Thyroid gland (tissue), 4 donors: ENCODE measurements around the gene ALDOC. TPM values are rescaled to one million over a fixed set of nuclear protein-coding genes. Genes with fewer than 3 reads are reported as not detected.
"Not testable (repeated sequence)": the region's sequence is repeated elsewhere in the genome, so short reads cannot be mapped to it uniquely, and the experiment has no call there.

ENCODE experiments used
- DNase-seq, 2 donors: peaks; one replicate each; pipeline ENCODE4 v3.0.0-alpha.2; 2019
- H3K27ac ChIP-seq, 3 donors: fragments of 200-600 bp; sonication (generic); 1 replicate in 2 of 3; 2 replicates in 1 of 3; pipeline ENCODE4 v1.5.1; 2016 to 2019; ENCODE audit warnings: mild to moderate bottlenecking in 1 of 3, moderate library complexity in 1 of 3
- H3K27me3 ChIP-seq: fragments of 200-600 bp; sonication (generic); one replicate; pipeline ENCODE4 v1.5.1; 2019
- H3K36me3 ChIP-seq, 2 donors: fragments of 200-600 bp; sonication (generic); one replicate each; pipeline ENCODE4 v1.5.1; 2016 to 2019
- H3K4me1 ChIP-seq, 2 donors: fragments of 200-600 bp; sonication (generic); one replicate each; pipeline ENCODE4 v1.5.1; 2017 to 2019
- H3K4me3 ChIP-seq, 3 donors: fragments of 200-600 bp; sonication (generic); replicated peaks in 1 of 3; 1 replicate in 2 of 3; 2 replicates in 1 of 3; pipeline ENCODE4 v1.5.1; 2016; ENCODE audit warnings: mild to moderate bottlenecking in 1 of 3
- H3K9me3 ChIP-seq: fragments of 200-600 bp; sonication (generic); one replicate; pipeline ENCODE4 v1.5.1; 2017
- POLR2A ChIP-seq, 2 donors: fragments of 450-650 bp; IDR thresholded peaks; one replicate each; pipeline ENCODE4 v1.6.1; 2017; ENCODE audit warnings: antibody characterized with exemption in 2 of 2, mild to moderate bottlenecking in 2 of 2, moderate library complexity in 1 of 2
- WGBS, 2 donors: methylation state at CpG; one replicate each; pipeline ENCODE4 v1.1.5; 2017; 5-methylcytosine and 5-hydroxymethylcytosine counted together
- intact Hi-C: fragments of 100-400 bp; cut with DNase I; formaldehyde crosslinking; loops from one replicate; pipeline ENCODE4 v1.15.1; 2023
- total RNA-seq, 4 donors: library from RNA; depleted of rRNA; stranded (reverse); fragments of >200 nt; gene quantifications; one replicate each; pipeline ENCODE4 v1.2.3, GENCODE V29; 2016
- TF ChIP-seq, protein P1 (sequence below), 6 experiments: fragments of 200-600 bp in 3 of 6; fragments of 450-650 bp in 3 of 6; sonication (generic) in 3 of 6; IDR thresholded peaks; one replicate each; pipeline ENCODE4 v1.5.1; 2016 to 2019; ENCODE audit warnings: antibody characterized with exemption in 6 of 6, mild to moderate bottlenecking in 2 of 6, inconsistent platforms in 1 of 6, moderate library complexity in 1 of 6

The ALDOC gene
- total RNA-seq, 4 donors from 2014 or later: 6.0 to 13.1 (median 8.7) TPM

DNA sequence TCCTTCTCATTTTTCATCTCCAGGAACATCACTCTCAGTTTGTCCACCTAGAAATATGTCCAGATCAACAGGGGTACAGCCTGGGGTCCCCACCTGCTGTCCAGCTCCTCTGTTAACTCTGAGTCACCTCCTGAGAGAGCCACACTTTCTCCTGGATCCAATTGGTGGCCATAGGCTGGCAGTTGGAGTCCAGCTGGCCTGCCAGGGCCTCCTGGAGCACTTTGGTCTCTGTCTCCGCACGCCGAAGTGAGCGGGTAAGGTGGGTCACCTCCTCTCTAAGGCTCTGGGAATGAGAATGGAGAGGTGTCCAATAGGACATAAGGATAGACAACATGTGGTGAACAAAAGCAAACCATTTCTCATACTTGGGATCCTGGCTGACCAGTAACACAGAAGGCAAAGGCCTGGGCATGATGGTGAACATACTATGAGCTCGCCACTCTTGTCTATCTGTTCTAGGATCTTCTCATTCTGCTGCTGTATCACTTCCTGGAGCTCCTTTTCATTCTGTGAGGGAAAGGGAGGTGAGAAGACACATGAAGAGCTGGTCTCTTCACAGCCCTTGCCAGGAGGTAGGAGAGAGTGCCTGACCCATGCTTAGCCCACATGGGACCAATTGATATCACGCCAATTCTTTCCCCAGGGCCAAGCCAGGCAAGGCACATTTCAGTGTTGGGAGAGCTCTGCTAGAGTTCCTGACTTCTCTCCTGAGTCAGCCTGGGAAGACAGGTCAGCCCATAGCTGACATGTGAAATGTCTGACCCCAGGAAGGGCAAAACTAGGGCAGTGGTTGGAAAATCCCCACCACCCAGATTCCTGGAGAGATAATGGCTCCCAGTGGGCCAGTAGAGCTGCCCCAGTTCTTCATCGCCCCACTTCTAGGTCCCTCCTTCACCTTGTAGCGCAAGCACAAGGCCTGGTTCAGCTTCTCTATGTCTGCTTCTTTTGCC lies 1.8 kb upstream of the ALDOC start:
- no peaks in the 10 kb centered on the region for H3K27me3 ChIP-seq
- no peak for DNase-seq
- TF ChIP-seq POLR2A (IDR thresholded peaks at IDR 0.05): no peak
- TF ChIP-seq, protein P1, sequence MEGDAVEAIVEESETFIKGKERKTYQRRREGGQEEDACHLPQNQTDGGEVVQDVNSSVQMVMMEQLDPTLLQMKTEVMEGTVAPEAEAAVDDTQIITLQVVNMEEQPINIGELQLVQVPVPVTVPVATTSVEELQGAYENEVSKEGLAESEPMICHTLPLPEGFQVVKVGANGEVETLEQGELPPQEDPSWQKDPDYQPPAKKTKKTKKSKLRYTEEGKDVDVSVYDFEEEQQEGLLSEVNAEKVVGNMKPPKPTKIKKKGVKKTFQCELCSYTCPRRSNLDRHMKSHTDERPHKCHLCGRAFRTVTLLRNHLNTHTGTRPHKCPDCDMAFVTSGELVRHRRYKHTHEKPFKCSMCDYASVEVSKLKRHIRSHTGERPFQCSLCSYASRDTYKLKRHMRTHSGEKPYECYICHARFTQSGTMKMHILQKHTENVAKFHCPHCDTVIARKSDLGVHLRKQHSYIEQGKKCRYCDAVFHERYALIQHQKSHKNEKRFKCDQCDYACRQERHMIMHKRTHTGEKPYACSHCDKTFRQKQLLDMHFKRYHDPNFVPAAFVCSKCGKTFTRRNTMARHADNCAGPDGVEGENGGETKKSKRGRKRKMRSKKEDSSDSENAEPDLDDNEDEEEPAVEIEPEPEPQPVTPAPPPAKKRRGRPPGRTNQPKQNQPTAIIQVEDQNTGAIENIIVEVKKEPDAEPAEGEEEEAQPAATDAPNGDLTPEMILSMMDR (IDR thresholded peaks at IDR 0.05): no peak
- no peak overlapping the region for H3K27ac ChIP-seq
- H3K4me1 ChIP-seq: peaks cover 0 to 3% of the 10 kb centered on the region in 2 donors
- H3K36me3 ChIP-seq: peaks cover 0 to 4% of the 10 kb centered on the region in 2 donors
- WGBS, 2 donors: 97 to 98% methylated on average over 8 of the region's 8 CpGs
- no peak overlapping the region for H3K4me3 ChIP-seq
- intact Hi-C loops: no loop called here
- H3K9me3 ChIP-seq: no peaks in the 10 kb centered on the region

DNA sequence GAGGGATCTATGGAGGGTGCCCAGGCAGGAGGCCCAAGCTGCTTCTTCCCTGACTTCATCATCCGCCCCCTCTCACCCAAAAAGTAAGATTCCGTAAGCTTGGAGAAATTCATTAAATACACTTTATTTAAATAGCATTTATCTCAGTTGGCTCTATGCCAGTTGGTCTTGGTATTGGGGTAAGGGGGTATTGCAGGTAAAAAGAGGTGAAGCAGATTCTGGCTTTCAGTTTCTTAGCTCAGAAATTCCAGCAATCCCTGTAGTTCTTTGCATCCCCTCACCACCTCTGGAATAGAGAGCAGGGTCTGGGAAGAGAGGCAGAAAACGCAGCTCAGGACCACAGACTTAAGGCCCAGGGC lies 750 bp upstream of the ALDOC start:
- DNase-seq: no peak
- H3K9me3 ChIP-seq: no peaks in the 10 kb centered on the region
- intact Hi-C loops: no loop called here
- 93 to 97% methylated on average over 3 of the region's 3 CpGs for WGBS, 2 donors
- H3K27me3 ChIP-seq: no peaks in the 10 kb centered on the region
- no peak overlapping the region for H3K4me3 ChIP-seq
- H3K4me1 ChIP-seq: peaks cover under 1 to 4% of the 10 kb centered on the region in 2 donors
- TF ChIP-seq POLR2A (IDR thresholded peaks at IDR 0.05): no peak
- no peaks in the 10 kb centered on the region for H3K36me3 ChIP-seq
- no peak overlapping the region for H3K27ac ChIP-seq

DNA sequence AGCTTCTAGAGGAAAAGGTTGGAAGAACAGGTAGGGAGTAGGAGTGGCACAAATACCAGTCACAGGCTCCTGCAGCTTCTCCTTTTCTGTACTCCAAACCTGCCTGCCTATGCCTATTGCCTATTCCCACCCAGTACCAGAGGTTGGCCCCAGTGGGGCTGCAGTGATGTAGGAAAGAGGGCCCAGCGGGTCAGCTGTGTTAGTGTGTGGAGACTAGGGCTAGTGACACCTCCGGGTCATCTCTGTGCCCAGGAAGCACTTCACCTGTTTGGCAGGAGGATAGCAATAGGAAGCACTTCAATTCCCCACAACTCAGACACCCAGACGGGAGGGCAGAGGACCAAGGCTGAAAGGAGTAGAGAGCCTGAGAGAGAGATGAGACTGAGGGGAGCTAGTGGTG lies 679 bp downstream of the ALDOC start:
- peaks cover 8 to 11% of the 10 kb centered on the region in 2 donors for H3K4me1 ChIP-seq
- intact Hi-C loops, DNase-seq, H3K36me3 ChIP-seq, H3K27me3 ChIP-seq, H3K4me3 ChIP-seq, H3K9me3 ChIP-seq, H3K27ac ChIP-seq: not testable (repeated sequence)
- 68 to 79% methylated on average over 3 of the region's 3 CpGs for WGBS, 2 donors

DNA sequence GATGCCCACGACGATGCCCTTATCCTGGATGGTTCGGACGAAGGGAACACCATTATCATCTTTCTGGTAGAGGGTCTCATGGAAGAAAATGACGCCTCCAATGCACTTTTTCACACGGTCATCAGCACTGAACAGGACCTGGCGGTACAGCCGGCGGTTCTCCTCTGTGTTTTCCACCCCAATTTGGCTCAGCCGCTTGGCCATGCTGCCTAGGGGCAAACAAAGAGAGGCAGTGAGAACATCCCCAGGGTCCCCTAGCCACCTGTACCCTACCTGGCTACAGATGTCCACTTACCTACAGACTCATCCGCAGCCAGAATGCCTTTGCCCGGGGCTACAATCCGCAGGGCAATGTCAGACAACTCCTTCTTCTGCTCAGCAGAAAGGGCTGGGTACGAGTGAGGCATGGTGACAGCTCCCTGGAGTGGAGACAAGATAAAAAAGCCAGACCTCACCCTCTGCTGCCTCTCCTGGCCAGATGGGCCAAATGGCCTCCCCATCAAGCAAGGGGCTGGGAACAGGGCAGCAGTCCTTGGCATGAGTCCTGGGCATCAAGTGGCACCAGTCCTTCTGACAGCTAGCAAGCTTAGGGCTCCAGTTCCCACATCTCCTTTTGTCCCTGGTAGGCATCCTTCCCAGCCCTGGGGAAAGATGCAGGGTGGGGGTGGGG lies 1.4 kb downstream of the ALDOC start:
- DNase-seq: no peak
- Histone ChIP-seq H3K9me3 (no peaks in the 10 kb centered on the region), H3K27ac (no peak overlapping the region), H3K27me3 (no peaks in the 10 kb centered on the region), H3K4me1 (peaks cover 12 to 13% of the 10 kb centered on the region in 2 donors), H3K36me3 (no peaks in the 10 kb centered on the region), H3K4me3 (no peak overlapping the region)
- TF ChIP-seq, protein P1 (IDR thresholded peaks at IDR 0.05): no peak
- TF ChIP-seq POLR2A (IDR thresholded peaks at IDR 0.05): no peak
- intact Hi-C loops: no loop called here
- 94 to 96% methylated on average over 14 of the region's 14 CpGs for WGBS, 2 donors

DNA sequence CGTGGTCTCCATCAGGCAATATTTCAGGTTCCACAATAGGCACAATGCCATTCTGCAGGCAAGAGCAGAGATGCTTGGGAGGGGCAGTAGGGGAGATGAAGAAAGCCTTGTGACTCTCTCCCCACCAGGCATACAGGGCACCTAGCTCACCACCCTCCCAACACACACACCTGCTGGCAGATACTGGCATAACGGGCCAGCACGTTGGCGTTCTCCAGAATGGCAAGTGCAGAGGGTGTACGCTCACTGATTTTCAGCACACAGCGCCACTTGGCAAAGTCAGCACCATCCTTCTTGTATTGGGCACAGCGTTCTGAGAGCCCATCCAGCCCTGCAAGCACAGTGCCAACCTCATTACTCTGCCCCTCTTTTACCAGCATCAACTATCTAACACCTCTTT lies 2.2 kb downstream of the ALDOC start:
- Histone ChIP-seq H3K27me3 (no peaks in the 10 kb centered on the region), H3K9me3 (no peaks in the 10 kb centered on the region), H3K4me3 (no peak overlapping the region), H3K36me3 (no peaks in the 10 kb centered on the region), H3K27ac (no peak overlapping the region), H3K4me1 (peaks cover 18 to 19% of the 10 kb centered on the region in 2 donors)
- WGBS, 2 donors: 93 to 97% methylated on average over 3 to 6 of the region's 7 CpGs
- no peak for TF ChIP-seq POLR2A (IDR thresholded peaks at IDR 0.05)
- TF ChIP-seq, protein P1 (IDR thresholded peaks at IDR 0.05): no peak
- intact Hi-C loops: no loop called here
- DNase-seq: no peak
